ENCODE data around the gene TSKS.

- TF ChIP-seq EZH2phosphoT487 (IDR thresholded peaks at IDR 0.05; ENCODE audit: insufficient read depth, low read depth) (no peak), EZH2 (IDR thresholded peaks at IDR 0.05; ENCODE audit: insufficient read depth, poor library complexity, severe bottlenecking) (no peak)
Measured at GRCh38 chr19:49770529-49770928, 7.4 kb upstream of the TSKS start.

Data from GM23248 (cell line).